Uterus (tissue), 2 donors: Measurements from ENCODE around the gene FCN1.

ENCODE experiments used
- CTCF ChIP-seq, 4 experiments: fragments of 200-600 bp in 2 of 4; fragments of 450-650 bp in 2 of 4; sonication (generic) in 2 of 4; IDR thresholded peaks; one replicate each; pipeline ENCODE4 v1.5.1; 2016 to 2019; ENCODE audit warnings: antibody characterized with exemption in 4 of 4, mild to moderate bottlenecking in 2 of 4, moderate library complexity in 1 of 4
- POLR2A ChIP-seq, 2 donors: fragments of 450-650 bp; IDR thresholded peaks; one replicate each; pipeline ENCODE4 v1.6.1; 2016; ENCODE audit warnings: antibody characterized with exemption in 2 of 2, mild to moderate bottlenecking in 1 of 2, moderate library complexity in 1 of 2

DNA sequence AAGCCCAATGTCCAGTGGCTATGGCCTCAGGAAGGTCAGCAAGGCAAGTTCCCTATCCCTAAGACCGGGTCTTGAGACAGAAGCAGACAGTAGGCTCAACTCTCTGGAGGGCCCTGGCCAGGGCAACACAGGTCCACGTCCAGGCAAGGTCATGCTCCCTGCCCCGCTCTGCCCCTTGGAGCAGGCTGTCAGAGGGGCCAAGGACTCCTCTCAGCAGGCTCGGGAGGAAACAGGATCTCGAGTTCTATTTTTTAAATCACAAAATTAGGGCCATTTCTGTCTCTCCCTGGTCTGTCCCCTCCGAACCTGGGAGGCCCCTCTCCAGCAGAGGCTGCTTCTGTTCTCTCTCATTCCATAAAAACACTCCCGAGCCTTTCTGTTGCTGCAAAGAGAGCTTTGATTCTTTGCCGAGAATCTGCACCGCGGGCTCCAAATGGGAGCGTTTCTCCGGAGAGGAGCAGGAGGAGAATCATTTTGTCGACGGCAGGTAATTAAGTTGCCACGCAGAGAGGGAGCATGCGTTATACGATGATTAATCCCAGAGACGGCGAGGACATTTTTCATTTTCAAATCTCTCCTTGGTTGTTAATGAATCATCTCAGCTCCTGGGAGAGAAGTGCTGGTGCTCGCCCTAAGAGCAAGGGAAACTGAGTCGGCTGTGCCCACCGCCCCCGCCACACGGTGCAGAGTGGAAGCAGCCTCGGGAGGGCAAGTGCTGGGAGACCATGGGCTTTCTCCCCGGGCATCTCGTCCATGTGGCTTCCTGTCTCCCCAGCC, 24.5 kb upstream of the FCN1 start:
- no peak for TF ChIP-seq CTCF (IDR thresholded peaks at IDR 0.05)
- TF ChIP-seq POLR2A (IDR thresholded peaks at IDR 0.05) = no peak
